GM10266 (cell line): Measurements from ENCODE around the gene PDSS1.
A peak's percentile ranks its signal among the peaks of the same experiment; 100 is the strongest.

Experiments used
- DNase-seq: peaks from one replicate; pipeline ENCODE4 v3.0.0; 2012; ENCODE audit errors: extremely low spot score
- TF ChIP-seq, protein P1 (sequence below): IDR thresholded peaks from 2 replicates; pipeline ENCODE4 v1.5.1; 2012; ENCODE audit warnings: mild to moderate bottlenecking, low read depth; ENCODE audit not compliant: control insufficient read depth, insufficient read depth; ENCODE audit errors: missing control alignments

The PDSS1 gene

DNA sequence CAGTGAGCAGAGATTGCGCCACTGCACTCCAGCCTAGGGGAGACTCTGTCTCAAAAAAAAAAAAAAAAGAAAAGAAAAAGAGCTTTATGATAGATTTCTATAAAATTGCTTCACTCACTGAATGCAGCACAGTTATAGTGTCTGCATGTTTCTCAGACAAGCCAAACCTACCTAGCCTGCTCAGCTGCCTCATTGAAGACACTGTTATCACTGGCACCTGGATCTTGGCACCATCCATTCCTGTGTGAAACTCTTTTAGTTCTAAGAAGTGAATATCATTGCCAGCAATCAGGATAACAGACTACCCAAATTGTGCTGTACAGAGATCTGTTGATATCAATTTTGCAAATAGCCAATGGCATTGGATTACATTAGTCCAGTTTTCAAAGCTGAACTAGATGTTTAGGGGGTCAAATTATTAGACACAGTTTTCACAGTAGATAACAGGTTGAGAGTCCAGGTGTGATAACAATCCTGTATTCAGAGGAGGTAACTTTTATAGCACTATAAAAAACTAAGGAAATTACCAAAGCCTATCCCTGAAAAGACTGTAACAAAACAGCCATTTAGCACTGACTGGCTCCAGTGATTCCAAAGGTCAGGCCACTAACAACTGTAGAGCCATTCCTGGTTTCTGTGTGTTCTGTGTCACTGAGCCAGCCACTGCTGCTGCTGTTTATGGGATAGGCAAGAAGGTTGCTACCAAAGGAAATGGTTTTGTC lies 17.1 kb downstream of the PDSS1 start:
- no peak for DNase-seq
- TF ChIP-seq, protein P1, sequence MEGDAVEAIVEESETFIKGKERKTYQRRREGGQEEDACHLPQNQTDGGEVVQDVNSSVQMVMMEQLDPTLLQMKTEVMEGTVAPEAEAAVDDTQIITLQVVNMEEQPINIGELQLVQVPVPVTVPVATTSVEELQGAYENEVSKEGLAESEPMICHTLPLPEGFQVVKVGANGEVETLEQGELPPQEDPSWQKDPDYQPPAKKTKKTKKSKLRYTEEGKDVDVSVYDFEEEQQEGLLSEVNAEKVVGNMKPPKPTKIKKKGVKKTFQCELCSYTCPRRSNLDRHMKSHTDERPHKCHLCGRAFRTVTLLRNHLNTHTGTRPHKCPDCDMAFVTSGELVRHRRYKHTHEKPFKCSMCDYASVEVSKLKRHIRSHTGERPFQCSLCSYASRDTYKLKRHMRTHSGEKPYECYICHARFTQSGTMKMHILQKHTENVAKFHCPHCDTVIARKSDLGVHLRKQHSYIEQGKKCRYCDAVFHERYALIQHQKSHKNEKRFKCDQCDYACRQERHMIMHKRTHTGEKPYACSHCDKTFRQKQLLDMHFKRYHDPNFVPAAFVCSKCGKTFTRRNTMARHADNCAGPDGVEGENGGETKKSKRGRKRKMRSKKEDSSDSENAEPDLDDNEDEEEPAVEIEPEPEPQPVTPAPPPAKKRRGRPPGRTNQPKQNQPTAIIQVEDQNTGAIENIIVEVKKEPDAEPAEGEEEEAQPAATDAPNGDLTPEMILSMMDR: no peak

DNA sequence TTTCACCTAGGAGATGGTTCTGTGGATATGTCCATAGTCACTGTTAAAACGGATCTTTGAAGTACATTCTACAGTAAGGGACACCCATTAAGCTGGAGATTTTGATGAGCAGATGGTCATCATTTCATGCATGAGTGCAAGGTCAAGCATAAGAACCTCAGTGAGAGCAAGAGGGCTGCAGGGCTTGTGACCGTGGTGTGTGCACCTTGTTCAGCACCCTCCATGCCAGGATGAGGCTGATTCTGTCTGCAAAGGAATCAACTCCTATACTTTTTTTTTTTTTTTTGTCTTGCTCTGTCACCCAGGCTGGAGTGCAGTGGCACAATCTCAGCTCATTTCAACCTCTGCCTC lies 17.6 kb downstream of the PDSS1 start:
- no peak for DNase-seq

DNA sequence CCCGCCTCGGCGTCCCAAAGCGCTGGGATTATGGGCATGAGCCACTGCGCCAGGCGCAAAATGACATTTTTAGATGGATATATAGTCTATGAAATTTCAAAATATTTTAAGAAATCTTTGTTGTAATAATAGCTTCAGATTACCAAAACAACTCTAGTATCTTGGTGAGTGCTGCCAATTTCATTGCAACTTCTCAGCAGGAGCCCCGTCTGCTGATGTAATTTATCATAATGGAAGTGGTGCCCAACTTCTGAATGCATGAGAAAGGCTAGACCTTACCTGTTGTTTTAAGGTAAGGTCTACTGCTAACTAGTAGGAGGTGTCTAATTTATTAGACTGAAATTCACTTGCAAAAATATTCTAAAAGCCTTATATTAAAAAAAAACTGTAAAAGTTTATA lies 20.0 kb downstream of the PDSS1 start:
- DNase-seq: no peak

More for the DNA sequence above, 17.6 kb downstream of the PDSS1 start:
- TF ChIP-seq, protein P1: no peak

DNA sequence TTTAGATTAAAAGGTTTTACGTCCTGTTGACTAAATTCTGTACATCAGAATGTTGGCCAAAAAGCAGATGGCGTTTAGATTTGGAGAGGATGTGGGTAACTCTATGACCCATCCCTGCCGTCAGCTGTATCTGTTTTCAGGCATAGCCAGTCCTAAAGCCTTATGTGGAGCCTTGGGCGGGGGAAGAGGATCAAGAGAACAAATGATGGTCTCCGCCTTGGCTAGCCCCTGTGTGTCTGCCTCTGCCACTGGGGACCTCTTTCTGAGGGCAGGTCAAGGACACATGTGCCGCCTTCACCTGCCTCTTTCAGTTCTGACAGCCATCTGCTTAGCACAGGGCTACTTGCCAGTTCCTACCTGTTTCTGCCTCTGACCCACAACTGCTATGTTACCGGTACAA lies 24.1 kb downstream of the PDSS1 start:
- TF ChIP-seq, protein P1: no peak
- no peak for DNase-seq

More for the DNA sequence above, 20.0 kb downstream of the PDSS1 start:
- TF ChIP-seq, protein P1: no peak

DNA sequence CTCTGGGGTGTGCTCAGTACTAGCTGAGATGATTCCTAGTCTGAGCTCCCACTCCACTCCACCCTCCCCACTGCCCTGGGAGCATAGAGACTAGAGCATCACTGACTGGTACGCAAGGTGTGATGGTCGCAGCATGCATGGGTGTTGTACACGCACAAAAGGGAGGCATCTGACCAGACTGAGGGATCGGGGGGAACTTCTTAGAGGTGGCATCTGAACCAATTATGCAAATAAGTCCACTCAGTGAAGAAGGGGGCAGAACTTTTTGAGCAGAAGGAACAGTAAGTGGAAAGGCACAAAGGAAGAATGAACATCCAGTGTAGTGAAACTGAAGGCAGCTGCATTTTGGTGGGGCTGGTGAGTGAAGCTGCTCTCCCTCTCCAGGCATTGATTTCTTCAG lies 25.5 kb downstream of the PDSS1 start:
- no peak for DNase-seq
- TF ChIP-seq, protein P1: no peak

DNA sequence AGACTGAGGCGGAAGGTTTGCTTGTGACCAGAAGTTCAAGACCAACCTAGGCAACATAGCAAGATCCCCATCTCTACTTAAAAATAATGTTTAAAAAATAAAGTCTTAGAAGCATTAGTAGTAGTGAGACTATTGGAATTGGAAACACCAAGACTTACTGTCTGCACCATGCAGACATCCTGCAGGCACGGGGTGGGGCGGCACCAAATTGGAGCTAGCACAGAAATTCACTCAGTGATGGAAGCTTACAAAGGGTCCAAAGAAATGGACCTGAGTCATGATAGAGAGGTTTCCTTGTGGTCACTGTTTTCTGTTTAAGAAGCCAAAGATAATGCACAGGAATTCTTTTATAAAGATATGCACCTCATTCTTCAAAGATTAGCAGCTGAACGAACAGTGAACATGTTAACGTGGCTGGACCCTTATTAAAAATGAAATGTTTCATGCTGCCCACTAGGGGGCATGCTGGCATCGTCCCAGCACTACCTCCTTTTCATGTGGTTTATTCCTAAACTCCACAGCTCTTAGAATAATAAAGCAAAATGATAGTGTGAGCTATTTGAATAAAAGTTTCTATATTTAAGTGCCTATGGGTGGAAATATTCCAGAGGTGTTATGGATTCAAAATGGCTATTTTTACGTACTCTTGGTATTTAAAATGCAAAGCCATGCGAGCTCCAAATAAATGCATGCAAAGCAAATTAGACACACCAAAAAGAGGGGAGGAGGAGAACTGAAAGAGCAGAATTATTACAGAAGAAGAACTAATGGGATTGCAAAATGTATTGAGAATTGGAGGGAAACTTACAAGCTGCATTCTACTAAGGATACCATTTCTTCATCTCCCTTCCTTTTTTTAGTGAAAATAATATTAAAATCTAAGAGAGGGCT lies 28.6 kb downstream of the PDSS1 start:
- peak; percentile 44 for DNase-seq
- TF ChIP-seq, protein P1: peak; percentile 75

DNA sequence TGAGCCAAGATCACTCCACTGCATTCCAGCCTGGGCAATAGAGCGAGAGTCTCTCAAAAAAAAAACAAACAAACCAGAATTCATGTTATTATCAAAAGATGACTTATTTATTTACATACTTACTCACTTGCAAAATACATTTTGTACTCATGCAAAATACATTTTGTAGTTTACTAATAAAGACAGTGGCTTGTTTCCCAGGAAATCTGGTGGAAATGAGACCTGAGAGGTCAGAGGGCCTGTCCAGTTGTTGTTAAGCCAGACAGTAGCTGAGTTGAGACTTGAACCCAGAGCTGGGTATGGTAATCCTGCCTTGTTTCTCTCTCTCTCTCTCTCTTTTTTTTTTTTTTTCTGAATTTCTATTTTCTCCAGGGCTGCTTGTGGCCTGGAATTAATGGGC lies 29.5 kb downstream of the PDSS1 start:
- TF ChIP-seq, protein P1: no peak
- no peak for DNase-seq
